ENCODE measurements around the gene FOXD3. TPM values are rescaled to one million over a fixed set of nuclear protein-coding genes. Genes with fewer than 3 reads are reported as not detected.

FOXD3 gene
- total RNA-seq, 2 donors from 2014 or later, result 0.35 to 1.0 TPM

DNA sequence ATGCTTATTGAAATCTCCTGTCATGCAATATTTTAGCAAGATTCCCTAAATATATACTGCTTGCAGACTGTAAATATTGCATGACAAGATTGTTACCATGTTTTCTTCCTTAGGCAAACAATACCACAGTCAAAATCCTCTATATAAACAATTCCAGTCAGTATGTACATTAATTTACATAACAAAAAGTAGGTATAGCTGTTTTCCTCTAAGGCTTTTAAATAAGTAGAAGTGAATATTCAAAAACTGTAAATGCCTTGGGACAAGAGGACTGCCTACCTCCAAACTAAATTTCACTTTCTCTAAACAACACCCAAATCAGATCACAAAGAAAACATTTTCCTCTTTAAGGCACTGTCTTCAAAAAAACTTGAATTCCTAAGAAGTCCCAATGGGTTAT, 17.3 kb upstream of the FOXD3 start:
- no peaks in the 10 kb centered on the region for H3K36me3 ChIP-seq
- H3K27me3 ChIP-seq, result peaks cover 7% of the 10 kb centered on the region
- H3K4me1 ChIP-seq, result no peaks in the 10 kb centered on the region
- H3K27ac ChIP-seq, result no peak overlapping the region
- no peaks in the 10 kb centered on the region for H3K9me3 ChIP-seq
- no peak overlapping the region for H3K9ac ChIP-seq (ENCODE audit: low read depth in 2 of 2, low read length in 2 of 2)
- no peak for DNase-seq
- intact Hi-C loops (cut with DNase I), result no loop called here
- TF ChIP-seq, protein P1, sequence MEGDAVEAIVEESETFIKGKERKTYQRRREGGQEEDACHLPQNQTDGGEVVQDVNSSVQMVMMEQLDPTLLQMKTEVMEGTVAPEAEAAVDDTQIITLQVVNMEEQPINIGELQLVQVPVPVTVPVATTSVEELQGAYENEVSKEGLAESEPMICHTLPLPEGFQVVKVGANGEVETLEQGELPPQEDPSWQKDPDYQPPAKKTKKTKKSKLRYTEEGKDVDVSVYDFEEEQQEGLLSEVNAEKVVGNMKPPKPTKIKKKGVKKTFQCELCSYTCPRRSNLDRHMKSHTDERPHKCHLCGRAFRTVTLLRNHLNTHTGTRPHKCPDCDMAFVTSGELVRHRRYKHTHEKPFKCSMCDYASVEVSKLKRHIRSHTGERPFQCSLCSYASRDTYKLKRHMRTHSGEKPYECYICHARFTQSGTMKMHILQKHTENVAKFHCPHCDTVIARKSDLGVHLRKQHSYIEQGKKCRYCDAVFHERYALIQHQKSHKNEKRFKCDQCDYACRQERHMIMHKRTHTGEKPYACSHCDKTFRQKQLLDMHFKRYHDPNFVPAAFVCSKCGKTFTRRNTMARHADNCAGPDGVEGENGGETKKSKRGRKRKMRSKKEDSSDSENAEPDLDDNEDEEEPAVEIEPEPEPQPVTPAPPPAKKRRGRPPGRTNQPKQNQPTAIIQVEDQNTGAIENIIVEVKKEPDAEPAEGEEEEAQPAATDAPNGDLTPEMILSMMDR (IDR thresholded peaks at IDR 0.05), result no peak
- no peak overlapping the region for H3K4me3 ChIP-seq

DNA sequence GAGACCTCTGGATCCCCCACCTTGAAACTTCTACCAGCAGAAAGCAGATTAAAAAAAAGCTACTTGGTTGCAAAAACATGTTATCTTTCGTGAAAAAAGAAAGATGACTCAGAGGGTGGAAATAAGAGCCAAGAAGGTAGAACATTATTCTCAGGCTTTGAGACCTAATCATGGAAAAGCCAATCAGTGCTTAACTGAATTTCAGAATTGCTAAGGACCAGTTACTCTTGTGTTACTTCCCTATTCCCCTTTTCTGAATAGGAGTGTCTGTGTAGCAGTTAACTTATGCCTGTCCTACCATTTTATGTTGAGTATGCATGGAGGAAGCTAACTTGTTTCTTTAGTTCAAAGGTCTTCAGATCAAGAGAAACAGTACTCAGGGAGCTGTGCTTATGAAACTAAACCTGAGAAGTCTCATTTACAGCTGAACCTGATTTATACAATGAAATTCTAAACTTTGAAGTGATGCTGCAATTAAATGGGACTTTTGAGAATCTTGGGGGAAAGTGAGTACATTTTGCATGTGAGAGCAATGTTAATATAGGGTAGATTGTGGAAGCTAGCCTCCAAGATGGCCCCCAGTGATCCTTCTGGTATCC, 15.1 kb upstream of the FOXD3 start:
- Histone ChIP-seq H3K36me3 (no peaks in the 10 kb centered on the region), H3K4me3 (no peak overlapping the region), H3K27ac (no peak overlapping the region), H3K9ac (ENCODE audit: low read depth in 2 of 2, low read length in 2 of 2) (no peak overlapping the region), H3K4me1 (no peaks in the 10 kb centered on the region), H3K27me3 (peaks cover 7% of the 10 kb centered on the region), H3K9me3 (no peaks in the 10 kb centered on the region)
- intact Hi-C loops (cut with DNase I), result no loop called here
- no peak for DNase-seq
- TF ChIP-seq, protein P1 (IDR thresholded peaks at IDR 0.05), result no peak

DNA sequence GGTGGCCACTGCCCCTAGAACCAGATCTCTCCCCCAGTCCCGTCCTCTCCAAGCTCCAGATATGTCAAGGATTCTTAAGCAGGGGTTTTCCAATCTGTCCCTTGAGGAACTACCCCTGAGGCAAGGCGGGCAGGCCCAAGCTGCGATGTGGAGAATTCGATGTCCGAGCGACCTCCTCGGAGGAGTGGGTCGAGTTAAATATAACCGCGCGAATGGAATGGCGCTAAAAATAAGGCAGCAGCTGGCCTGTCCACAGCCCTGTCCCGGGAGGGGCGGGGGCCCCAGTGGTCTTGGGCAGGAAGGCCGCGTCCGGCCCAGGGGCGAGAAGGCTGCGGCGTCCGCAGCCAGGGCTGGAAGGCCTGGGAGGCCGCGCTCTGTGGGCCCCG, 5.8 kb upstream of the FOXD3 start:
- H3K9me3 ChIP-seq, result no peaks in the 10 kb centered on the region
- intact Hi-C loops (cut with DNase I), result loop anchor here (5.0 to 10.0 kb wide), 2 partner anchors 126 to 208 kb away; partner anchors contain the start of genes EFCAB7 and ITGB3BP
- TF ChIP-seq, protein P1 (IDR thresholded peaks at IDR 0.05), result no peak
- no peak for DNase-seq
- no peak overlapping the region for H3K27ac ChIP-seq
- H3K4me1 ChIP-seq, result peaks cover 10% of the 10 kb centered on the region
- H3K36me3 ChIP-seq, result no peaks in the 10 kb centered on the region
- no peak overlapping the region for H3K9ac ChIP-seq (ENCODE audit: low read depth in 2 of 2, low read length in 2 of 2)
- peak overlapping the region; percentile 56 for H3K4me3 ChIP-seq
- peaks cover 59% of the 10 kb centered on the region for H3K27me3 ChIP-seq

DNA sequence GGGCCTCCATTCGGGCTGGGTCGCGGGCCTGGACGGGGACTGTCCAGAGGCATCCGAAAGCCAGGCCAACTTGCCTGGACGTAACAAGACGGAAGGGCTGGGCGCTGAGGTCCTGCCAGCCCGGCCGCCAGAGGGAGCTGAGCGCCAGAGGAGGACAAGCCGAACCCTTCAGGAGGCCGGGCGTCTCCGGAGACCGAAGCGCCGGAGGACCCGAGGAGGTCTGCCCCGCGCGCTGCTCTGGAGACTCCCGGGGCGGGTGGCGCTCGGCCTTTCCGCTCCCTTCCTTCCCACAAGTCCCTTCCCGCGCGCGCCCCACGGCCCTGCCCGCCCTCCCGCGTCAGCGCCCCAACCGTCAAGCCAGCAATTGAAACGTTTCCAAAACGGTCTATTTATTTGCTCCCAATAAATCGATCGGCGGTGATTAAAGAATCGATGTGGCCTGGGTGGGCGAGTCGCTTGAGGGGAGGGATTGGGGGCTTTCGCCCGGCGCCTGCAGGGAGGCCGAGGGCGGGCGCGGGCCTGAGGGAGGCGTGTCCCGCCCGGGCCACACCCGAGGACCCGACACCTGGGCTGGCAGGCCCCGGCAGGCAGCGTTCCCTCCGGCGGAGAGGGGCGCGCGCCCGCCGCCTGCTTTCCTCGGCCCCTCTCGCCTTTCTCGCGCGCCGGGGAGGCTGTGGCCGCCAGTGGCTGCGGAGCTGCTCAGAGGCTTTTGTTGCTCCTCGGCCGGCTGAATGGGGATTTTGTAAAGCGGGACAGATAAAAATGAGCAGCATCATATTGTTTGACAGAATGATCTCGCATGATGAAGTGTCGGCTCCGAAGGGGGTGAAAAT, 5.2 kb upstream of the FOXD3 start:
- Histone ChIP-seq H3K4me3 (peak overlapping the region; percentile 56), H3K9me3 (no peaks in the 10 kb centered on the region), H3K9ac (ENCODE audit: low read depth in 2 of 2, low read length in 2 of 2) (no peak overlapping the region), H3K27ac (no peak overlapping the region), H3K27me3 (peaks cover 65% of the 10 kb centered on the region), H3K36me3 (no peaks in the 10 kb centered on the region), H3K4me1 (peaks cover 14% of the 10 kb centered on the region)
- TF ChIP-seq, protein P1 (IDR thresholded peaks at IDR 0.05), result peak; percentile 66
- intact Hi-C loops (cut with DNase I), result loop anchor here (5.0 to 10.0 kb wide), 2 partner anchors 125 to 208 kb away; partner anchors contain the start of genes EFCAB7 and ITGB3BP
- peak; percentile 81 for DNase-seq

DNA sequence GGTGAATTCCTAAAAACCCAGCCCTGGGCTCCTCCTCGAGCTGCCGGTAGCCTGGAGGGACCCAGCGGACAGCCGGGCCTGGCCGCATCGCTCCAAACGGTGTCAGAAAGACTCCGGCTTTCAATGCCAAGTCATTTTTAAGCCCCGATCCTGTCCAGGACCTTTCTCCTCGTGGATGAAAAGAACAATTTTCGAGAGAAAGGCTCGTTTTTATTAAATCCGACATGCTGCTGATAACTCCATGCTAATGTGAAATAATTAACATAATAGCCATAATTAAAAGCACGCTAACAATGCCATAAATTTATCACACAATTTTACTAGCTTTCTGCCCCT, 4.6 kb upstream of the FOXD3 start:
- intact Hi-C loops (cut with DNase I), result loop anchor here (5.0 to 10.0 kb wide), 2 partner anchors 125 to 207 kb away; partner anchors contain the start of genes EFCAB7 and ITGB3BP
- DNase-seq, result no peak
- H3K9ac ChIP-seq (ENCODE audit: low read depth in 2 of 2, low read length in 2 of 2), result no peak overlapping the region
- no peaks in the 10 kb centered on the region for H3K36me3 ChIP-seq
- no peak overlapping the region for H3K27ac ChIP-seq
- H3K4me3 ChIP-seq, result peak overlapping the region; percentile 56
- H3K27me3 ChIP-seq, result peaks cover 71% of the 10 kb centered on the region
- TF ChIP-seq, protein P1 (IDR thresholded peaks at IDR 0.05), result no peak
- peaks cover 14% of the 10 kb centered on the region for H3K4me1 ChIP-seq
- H3K9me3 ChIP-seq, result no peaks in the 10 kb centered on the region
